ENCODE data around the gene C1R. TPM values are rescaled to one million over a fixed set of nuclear protein-coding genes. Genes with fewer than 3 reads are reported as not detected.

C1R gene
- total and polyA plus RNA-seq, 2 of the 8 experiments (the other 6 are each of a cell fraction or from before 2014, with no cell fraction given) = 6.9 to 16.3 TPM

DNA sequence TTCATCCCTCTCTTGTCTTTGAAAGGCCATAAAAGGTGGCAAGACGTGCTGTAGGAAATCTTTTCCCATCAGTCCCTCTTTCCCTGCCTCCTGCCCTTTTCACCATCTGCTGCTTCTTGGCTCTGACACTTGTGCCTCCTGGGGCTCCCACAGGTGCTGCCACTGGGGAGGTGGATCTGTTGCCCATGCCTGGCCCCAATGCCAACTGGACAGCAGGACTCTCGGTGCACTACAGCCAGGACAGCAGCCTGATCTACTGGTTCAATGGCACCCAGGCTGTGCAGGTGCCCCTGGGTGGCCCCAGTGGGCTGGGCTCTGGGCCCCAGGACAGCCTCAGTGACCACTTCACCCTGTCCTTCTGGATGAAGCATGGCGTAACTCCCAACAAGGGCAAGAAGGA lies 44.4 kb upstream of the C1R start:
- CTCF ChIA-PET (ENCODE audit: partially characterized antibody) = interaction anchor here (1.6 to 2.5 kb wide), 2 partner anchors 8 to 28 kb away, joined by 6 to 14 read pairs; partner anchors contain the start of gene C1RL
- no peak for TF ChIP-seq SIX5 (IDR thresholded peaks at IDR 0.05; ENCODE audit: low read depth, low read length)
- TF ChIP-seq TAF1 (IDR thresholded peaks at IDR 0.05; ENCODE audit: low read depth, low read length) = no peak
- no peak for TF ChIP-seq ZNF274 (IDR thresholded peaks at IDR 0.05; ENCODE audit: borderline replicate concordance, extremely low read depth, low read length)
- no peak for TF ChIP-seq PHF8 (conservative IDR thresholded peaks at IDR 0.05; ENCODE audit: low read depth, low read length)
- TF ChIP-seq TAF7 (optimal IDR thresholded peaks at IDR 0.05; ENCODE audit: borderline replicate concordance, low read depth, low read length) = no peak
- no peak for TF ChIP-seq POLR2AphosphoS5 (IDR thresholded peaks at IDR 0.05; ENCODE audit: low read depth, low read length)
- no peak for TF ChIP-seq CBX5 (IDR thresholded peaks at IDR 0.05; ENCODE audit: low read depth, low read length)
- no peak for TF ChIP-seq KDM4A (IDR thresholded peaks at IDR 0.05; ENCODE audit: low read depth, low read length, severe bottlenecking)
- TF ChIP-seq EP300 (IDR thresholded peaks at IDR 0.05; ENCODE audit: borderline replicate concordance in 1 of 2, low read depth in 2 of 2, low read length in 2 of 2) = no peak
- TF ChIP-seq CHD2 (IDR thresholded peaks at IDR 0.05; ENCODE audit: low read length) = no peak
- TF ChIP-seq, protein P1, sequence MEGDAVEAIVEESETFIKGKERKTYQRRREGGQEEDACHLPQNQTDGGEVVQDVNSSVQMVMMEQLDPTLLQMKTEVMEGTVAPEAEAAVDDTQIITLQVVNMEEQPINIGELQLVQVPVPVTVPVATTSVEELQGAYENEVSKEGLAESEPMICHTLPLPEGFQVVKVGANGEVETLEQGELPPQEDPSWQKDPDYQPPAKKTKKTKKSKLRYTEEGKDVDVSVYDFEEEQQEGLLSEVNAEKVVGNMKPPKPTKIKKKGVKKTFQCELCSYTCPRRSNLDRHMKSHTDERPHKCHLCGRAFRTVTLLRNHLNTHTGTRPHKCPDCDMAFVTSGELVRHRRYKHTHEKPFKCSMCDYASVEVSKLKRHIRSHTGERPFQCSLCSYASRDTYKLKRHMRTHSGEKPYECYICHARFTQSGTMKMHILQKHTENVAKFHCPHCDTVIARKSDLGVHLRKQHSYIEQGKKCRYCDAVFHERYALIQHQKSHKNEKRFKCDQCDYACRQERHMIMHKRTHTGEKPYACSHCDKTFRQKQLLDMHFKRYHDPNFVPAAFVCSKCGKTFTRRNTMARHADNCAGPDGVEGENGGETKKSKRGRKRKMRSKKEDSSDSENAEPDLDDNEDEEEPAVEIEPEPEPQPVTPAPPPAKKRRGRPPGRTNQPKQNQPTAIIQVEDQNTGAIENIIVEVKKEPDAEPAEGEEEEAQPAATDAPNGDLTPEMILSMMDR (IDR thresholded peaks at IDR 0.05; ENCODE audit: control extremely low read depth in 1 of 3, insufficient read depth in 1 of 3, low read depth in 1 of 3, low read length in 3 of 3) = no peak

More for the DNA sequence above, 44.4 kb upstream of the C1R start:
- Histone ChIP-seq H4K5ac (ENCODE audit: insufficient read length, low read depth, low read length) (no peak overlapping the region), H3K4me1 (replicated peaks in 1 of 4; ENCODE audit: control insufficient read depth in 3 of 4, insufficient read depth in 4 of 4, low read length in 3 of 4) (peaks cover 0 to 3% (median under 1%) of the 10 kb centered on the region in 4 experiments; a peak in 3 of 7 replicates), H3K27ac (ENCODE audit: low read depth, low read length) (no peak overlapping the region), H3K9me3 (ENCODE audit: insufficient read depth in 2 of 2, low read depth in 1 of 2, low read length in 1 of 2) (peaks cover 0 to 3% of the 10 kb centered on the region in 2 experiments; a peak in 1 of 4 replicates), H2BK5ac (ENCODE audit: low read depth, low read length) (no peak overlapping the region; the same call in 1 of the 2 replicates), H3K23me2 (ENCODE audit: low read depth, low read length) (no peaks in the 10 kb centered on the region), H2BK20ac (ENCODE audit: low read length) (no peak overlapping the region), H3K36me3 (ENCODE audit: control insufficient read depth in 2 of 4, insufficient read depth in 4 of 4, low read length in 3 of 4) (peaks cover 4 to 20% (median 9%) of the 10 kb centered on the region in 4 experiments; a peak in 7 of 8 replicates), H2BK15ac (ENCODE audit: low read length) (no peak overlapping the region), H4K91ac (replicated peaks; ENCODE audit: insufficient read length, low read length) (no peak overlapping the region), H4K8ac (ENCODE audit: extremely low read depth, insufficient read depth, low read length) (no peak overlapping the region), H3K79me1 (ENCODE audit: low read depth, low read length) (peaks cover 2% of the 10 kb centered on the region; the same call in 1 of the 2 replicates), H3K4me3 (ENCODE audit: extremely low read depth in 1 of 4, insufficient read depth in 2 of 4, low read depth in 3 of 4, low read length in 4 of 4) (no peak overlapping the region), H3K23ac (ENCODE audit: insufficient read length) (no peak overlapping the region), H3K4ac (replicated peaks; ENCODE audit: insufficient read length, low read depth, low read length) (no peak overlapping the region), H4K20me1 (replicated peaks in 1 of 2; ENCODE audit: control insufficient read depth in 1 of 2, insufficient read depth in 2 of 2, low read length in 2 of 2) (peaks cover 0 to 3% of the 10 kb centered on the region in 2 experiments), H3K4me2 (ENCODE audit: insufficient read depth in 1 of 2, low read depth in 2 of 2, low read length in 2 of 2) (no peak overlapping the region), H3K79me2 (ENCODE audit: control insufficient read depth in 1 of 2, insufficient read depth in 2 of 2, low read length in 2 of 2) (no peaks in the 10 kb centered on the region), H3K9ac (replicated peaks in 1 of 4; ENCODE audit: extremely low read depth in 1 of 4, low read depth in 3 of 4, low read length in 3 of 4) (no peak overlapping the region), H3K18ac (ENCODE audit: extremely low read depth, low read length) (no peak overlapping the region), H3K56ac (replicated peaks; ENCODE audit: insufficient read length, low read depth, low read length) (no peak overlapping the region), H3K14ac (ENCODE audit: insufficient read length) (no peak overlapping the region), H2BK120ac (replicated peaks; ENCODE audit: low read depth, low read length) (no peak overlapping the region), H2AFZ (ENCODE audit: low read length) (no peak overlapping the region), H2BK12ac (ENCODE audit: low read depth, low read length) (no peak overlapping the region), H3K27me3 (replicated peaks in 1 of 4; ENCODE audit: control insufficient read depth in 3 of 4, extremely low read depth in 1 of 4, insufficient read depth in 3 of 4, low read length in 3 of 4) (no peaks in the 10 kb centered on the region), H2AK5ac (ENCODE audit: low read depth, low read length) (no peak overlapping the region)
- no peak for DNase-seq (ENCODE audit: low read depth in 1 of 2, low spot score in 2 of 2)
- POLR2A ChIA-PET (ENCODE audit: partially characterized antibody) = interaction anchor here (1.7 kb wide), 1 partner anchor 29 kb away, joined by 5 read pairs; no protein-coding TSS in a partner anchor
- FAIRE-seq = no peak
- WGBS, 2 experiments (ENCODE audit: extremely low coverage in 1 of 2, insufficient coverage in 1 of 2, insufficient read length in 1 of 2, insufficient replicate concordance in 2 of 2, low coverage in 1 of 2, low lambda C conversion rate in 2 of 2, missing lambda C conversion rate in 1 of 2) = 89% methylated on average over 3 of the region's 3 CpGs; no CpG with 5 or more reads in 1 of the 2 experiments
